Measurements from ENCODE around the gene EVX2.

- TF ChIP-seq, protein P1, sequence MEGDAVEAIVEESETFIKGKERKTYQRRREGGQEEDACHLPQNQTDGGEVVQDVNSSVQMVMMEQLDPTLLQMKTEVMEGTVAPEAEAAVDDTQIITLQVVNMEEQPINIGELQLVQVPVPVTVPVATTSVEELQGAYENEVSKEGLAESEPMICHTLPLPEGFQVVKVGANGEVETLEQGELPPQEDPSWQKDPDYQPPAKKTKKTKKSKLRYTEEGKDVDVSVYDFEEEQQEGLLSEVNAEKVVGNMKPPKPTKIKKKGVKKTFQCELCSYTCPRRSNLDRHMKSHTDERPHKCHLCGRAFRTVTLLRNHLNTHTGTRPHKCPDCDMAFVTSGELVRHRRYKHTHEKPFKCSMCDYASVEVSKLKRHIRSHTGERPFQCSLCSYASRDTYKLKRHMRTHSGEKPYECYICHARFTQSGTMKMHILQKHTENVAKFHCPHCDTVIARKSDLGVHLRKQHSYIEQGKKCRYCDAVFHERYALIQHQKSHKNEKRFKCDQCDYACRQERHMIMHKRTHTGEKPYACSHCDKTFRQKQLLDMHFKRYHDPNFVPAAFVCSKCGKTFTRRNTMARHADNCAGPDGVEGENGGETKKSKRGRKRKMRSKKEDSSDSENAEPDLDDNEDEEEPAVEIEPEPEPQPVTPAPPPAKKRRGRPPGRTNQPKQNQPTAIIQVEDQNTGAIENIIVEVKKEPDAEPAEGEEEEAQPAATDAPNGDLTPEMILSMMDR (IDR thresholded peaks at IDR 0.05; ENCODE audit: low read depth, low read length, poor library complexity, severe bottlenecking), result no peak
- TF ChIP-seq EZH2phosphoT487 (IDR thresholded peaks at IDR 0.05; ENCODE audit: borderline replicate concordance, low read length), result no peak
These were observed 19.8 kb downstream of the EVX2 start for GRCh38 chr2:176063958-176064357.
